Heart left ventricle (tissue), 13 donors: ENCODE data around the gene MTUS2.

Experiments
- POLR2A ChIP-seq, 2 donors: fragments of 450-650 bp; IDR thresholded peaks; one replicate each; pipeline ENCODE4 v1.6.1; 2017; ENCODE audit warnings: antibody characterized with exemption in 2 of 2, mild to moderate bottlenecking in 2 of 2, moderate library complexity in 2 of 2
- TF ChIP-seq, protein P1 (sequence below), 12 donors: fragments of 200-600 bp; sonication (generic) in 4 of 12; IDR thresholded peaks; one replicate each; pipeline versions ENCODE4 v1.5.0 to v1.8.0; 2018 to 2022; ENCODE audit warnings: antibody characterized with exemption in 12 of 12, mild to moderate bottlenecking in 5 of 12
- donor health status: ischemic (EF 13 %, LVEDD 7.1; RV severe dilation, severe dysfunction).
- donor health status: DM: no; HTN: yes; CAD: no.
- donor health status: DM: no; HTN: no; CAD: no.
- donor health status: ischemic (EF 25% LVEDD 6.9; RV normal size, moderate dysfunction).
- donor health status: ischemic (EF 25% LVEDD 5.7; RV mildly dilated, moderate dysfunction).
- donor health status: ischemic (EF 35%, LVEDD 5.7; RV mildly dilated, moderate dysfunction).
- donor health status: nonischemic (EF 11% LVEDD 7.7; RV severe dilation, severe dysfunction).
- donor health status: DM: yes; HTN: yes; CAD: no.
- donor health status: PGD.
- donor health status: ischemic (EF 29% LVEDD 5.4; RV normal size, mild dysfunction).
- donor health status: nonischemic (EF 23%, LVEDD 6.1; RV moderate dilation, normal function).

DNA sequence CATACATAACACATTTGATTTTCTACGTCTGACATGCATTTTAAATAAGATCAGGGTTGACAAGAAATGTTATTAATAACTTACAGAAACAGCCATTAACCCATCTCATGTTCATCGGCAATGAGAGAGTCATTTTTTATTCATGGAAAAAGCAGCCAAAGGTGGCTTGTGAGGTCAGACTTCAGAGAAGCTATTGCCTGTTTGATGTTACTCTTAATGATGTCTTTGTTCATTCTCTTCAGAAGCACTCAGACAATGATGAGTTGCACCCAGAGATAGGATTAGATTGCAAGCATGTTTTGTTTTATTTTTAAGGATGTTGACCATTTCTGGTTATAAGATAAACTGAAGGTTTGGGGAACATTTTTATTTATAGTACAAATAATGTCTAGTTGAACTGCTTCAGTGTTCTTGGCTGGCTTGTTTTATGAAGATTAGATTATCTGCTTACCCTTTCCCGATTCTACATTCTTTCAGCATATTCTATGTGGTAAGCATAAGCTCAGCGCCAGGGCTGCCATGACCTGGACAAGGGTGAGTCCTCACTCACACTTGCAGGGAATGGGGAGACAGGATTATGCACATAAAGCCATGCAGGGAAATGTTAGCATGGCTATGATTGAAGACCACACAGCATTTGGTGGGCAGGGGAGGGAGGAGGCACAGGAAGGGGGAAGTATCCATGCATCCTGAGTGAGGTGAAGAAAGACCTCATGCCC lies 288.1 kb downstream of the MTUS2 start:
- TF ChIP-seq, protein P1, sequence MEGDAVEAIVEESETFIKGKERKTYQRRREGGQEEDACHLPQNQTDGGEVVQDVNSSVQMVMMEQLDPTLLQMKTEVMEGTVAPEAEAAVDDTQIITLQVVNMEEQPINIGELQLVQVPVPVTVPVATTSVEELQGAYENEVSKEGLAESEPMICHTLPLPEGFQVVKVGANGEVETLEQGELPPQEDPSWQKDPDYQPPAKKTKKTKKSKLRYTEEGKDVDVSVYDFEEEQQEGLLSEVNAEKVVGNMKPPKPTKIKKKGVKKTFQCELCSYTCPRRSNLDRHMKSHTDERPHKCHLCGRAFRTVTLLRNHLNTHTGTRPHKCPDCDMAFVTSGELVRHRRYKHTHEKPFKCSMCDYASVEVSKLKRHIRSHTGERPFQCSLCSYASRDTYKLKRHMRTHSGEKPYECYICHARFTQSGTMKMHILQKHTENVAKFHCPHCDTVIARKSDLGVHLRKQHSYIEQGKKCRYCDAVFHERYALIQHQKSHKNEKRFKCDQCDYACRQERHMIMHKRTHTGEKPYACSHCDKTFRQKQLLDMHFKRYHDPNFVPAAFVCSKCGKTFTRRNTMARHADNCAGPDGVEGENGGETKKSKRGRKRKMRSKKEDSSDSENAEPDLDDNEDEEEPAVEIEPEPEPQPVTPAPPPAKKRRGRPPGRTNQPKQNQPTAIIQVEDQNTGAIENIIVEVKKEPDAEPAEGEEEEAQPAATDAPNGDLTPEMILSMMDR (IDR thresholded peaks at IDR 0.05) = no peak
- TF ChIP-seq POLR2A (IDR thresholded peaks at IDR 0.05) = no peak
